ENCODE measurements around the gene FERMT2.

- no peak for TF ChIP-seq POLR2A (IDR thresholded peaks at IDR 0.05)
- TF ChIP-seq, protein P1, sequence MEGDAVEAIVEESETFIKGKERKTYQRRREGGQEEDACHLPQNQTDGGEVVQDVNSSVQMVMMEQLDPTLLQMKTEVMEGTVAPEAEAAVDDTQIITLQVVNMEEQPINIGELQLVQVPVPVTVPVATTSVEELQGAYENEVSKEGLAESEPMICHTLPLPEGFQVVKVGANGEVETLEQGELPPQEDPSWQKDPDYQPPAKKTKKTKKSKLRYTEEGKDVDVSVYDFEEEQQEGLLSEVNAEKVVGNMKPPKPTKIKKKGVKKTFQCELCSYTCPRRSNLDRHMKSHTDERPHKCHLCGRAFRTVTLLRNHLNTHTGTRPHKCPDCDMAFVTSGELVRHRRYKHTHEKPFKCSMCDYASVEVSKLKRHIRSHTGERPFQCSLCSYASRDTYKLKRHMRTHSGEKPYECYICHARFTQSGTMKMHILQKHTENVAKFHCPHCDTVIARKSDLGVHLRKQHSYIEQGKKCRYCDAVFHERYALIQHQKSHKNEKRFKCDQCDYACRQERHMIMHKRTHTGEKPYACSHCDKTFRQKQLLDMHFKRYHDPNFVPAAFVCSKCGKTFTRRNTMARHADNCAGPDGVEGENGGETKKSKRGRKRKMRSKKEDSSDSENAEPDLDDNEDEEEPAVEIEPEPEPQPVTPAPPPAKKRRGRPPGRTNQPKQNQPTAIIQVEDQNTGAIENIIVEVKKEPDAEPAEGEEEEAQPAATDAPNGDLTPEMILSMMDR (IDR thresholded peaks at IDR 0.05): no peak
- TF ChIP-seq POLR2AphosphoS5 (IDR thresholded peaks at IDR 0.05): no peak
- no peak for TF ChIP-seq EP300 (IDR thresholded peaks at IDR 0.05)
Observed at GRCh38 chr14:52988139-52988538, 37.3 kb upstream of the FERMT2 start.
